WTC11 (cell line): ENCODE results near the gene MIF.

ENCODE experiments used
- CTCF ChIP-seq: fragments of 200-600 bp; IDR thresholded peaks from 2 replicates; pipeline ENCODE4 v1.8.0; 2022; ENCODE audit warnings: antibody characterized with exemption
- SP1 ChIP-seq: sonication (generic); formaldehyde crosslinking; conservative IDR thresholded peaks from 2 replicates; pipeline ENCODE4 v1.8.1; 2022; ENCODE audit warnings: missing genetic modification reagents
- USF1 ChIP-seq: sonication (generic); formaldehyde crosslinking; IDR thresholded peaks from 2 replicates; pipeline ENCODE4 v1.8.0; 2022; ENCODE audit warnings: mild to moderate bottlenecking, missing genetic modification reagents

- no peak for TF ChIP-seq USF1 (CRISPR knock-in tag)
- TF ChIP-seq SP1 (CRISPR knock-in tag) = no peak
- TF ChIP-seq CTCF = no peak
These were observed 11.8 kb upstream of the MIF start for GRCh38 chr22:23882370-23882769.
